GM18858 (cell line): ENCODE data around the gene UQCR10.

Source experiments
- ATAC-seq: cut with Tn5 transposase; IDR thresholded peaks from one replicate; pipeline ENCODE4 v1.9.1; 2021; ENCODE audit not compliant: unreplicated experiment

Gene UQCR10

DNA sequence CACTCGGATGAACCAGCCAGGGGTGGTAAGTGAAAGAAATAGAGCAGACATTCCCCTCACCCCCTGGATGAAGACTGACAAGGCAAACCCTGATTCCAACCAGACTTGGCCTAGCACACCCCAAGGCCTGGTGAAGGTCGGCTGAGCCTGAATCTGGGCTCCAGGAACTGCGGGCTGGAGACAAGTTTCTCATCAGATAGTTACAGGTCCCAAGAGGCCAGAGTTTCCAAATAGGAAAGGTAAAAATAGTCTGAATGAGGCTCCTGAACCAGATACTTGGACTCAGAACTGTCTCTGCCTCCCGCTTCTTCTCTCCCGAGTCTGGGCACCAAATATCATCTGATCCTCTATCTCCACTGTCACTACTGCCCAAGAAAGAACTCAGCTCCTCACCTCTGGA lies 8.2 kb upstream of the UQCR10 start:
- no peak for ATAC-seq

GRCh38 chr22:29762263-29762662 lies 4.9 kb upstream of the UQCR10 start:
- no peak for ATAC-seq

DNA sequence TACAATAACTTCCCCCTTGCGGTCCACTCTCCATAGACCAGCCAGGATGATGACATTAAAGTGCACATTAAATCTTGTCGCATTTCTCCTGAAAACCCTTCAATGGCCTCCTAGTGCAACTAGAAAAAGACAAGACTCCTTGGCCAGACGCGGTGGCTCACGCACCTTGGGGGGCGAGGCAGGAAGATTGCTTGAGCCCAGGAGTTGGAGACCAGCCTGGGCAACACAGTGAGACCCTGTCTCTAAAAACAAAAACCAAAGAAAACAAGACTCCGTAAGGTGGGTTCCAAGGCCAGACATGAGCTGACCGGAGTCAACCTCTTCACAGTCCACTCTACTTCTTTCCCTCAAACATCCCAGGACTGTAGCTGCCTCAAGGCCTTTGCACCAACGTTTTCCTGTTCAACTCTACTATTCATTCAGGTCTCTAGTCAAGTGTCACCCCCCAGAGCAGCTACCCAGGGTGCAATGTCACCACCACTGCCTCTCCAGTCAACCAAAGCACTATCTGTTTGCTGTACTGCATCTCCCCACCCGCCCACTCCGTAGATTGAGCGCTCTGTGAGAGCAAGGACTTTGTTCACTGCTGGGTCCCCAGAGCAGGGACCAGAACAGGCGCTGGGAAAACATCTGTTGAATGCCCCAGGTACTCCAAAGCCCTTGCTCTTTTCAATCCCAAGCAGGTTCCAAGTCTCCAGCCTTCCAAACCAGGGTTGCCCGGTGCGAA lies 1.1 kb upstream of the UQCR10 start:
- peak; percentile 7 for ATAC-seq

GRCh38 chr22:29766632-29767170 lies 468 bp upstream of the UQCR10 start, which contains the start of gene ZMAT5:
Gene ZMAT5 (minus strand): TSS chr22:29767007. CDS start chr22:29748544, 18,463 bp downstream.
- ATAC-seq, result peak; percentile 67

- ATAC-seq, result no peak
These were observed 1.0 kb downstream of the UQCR10 start for GRCh38 chr22:29768052-29768693.

- ATAC-seq, result no peak
These were observed 2.7 kb downstream of the UQCR10 start for GRCh38 chr22:29769723-29770321.

GRCh38 chr22:29772170-29772641 lies 5.0 kb downstream of the UQCR10 start:
- no peak for ATAC-seq

DNA sequence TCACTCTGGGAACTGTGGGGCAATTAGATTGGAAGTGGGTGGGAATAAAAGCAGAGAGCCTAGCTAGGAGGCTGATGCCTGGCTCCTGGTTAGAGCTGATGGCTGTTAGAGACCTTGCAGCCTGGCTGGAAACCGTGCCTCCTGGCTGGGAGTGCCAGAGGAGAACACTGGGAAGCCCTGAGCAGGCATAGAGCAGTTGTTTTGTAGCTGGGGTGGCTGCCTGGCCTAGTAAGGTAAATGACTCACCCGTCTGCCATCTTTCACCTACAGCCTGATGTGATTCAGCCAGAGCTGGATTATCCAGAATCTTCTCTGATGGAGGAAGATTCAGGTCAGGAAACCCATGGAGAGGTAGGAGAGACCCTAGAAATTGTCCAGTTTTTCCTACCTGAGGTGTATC lies 6.1 kb downstream of the UQCR10 start:
- no peak for ATAC-seq

GRCh38 chr22:29780220-29780619 lies 13.1 kb downstream of the UQCR10 start:
- no peak for ATAC-seq

DNA sequence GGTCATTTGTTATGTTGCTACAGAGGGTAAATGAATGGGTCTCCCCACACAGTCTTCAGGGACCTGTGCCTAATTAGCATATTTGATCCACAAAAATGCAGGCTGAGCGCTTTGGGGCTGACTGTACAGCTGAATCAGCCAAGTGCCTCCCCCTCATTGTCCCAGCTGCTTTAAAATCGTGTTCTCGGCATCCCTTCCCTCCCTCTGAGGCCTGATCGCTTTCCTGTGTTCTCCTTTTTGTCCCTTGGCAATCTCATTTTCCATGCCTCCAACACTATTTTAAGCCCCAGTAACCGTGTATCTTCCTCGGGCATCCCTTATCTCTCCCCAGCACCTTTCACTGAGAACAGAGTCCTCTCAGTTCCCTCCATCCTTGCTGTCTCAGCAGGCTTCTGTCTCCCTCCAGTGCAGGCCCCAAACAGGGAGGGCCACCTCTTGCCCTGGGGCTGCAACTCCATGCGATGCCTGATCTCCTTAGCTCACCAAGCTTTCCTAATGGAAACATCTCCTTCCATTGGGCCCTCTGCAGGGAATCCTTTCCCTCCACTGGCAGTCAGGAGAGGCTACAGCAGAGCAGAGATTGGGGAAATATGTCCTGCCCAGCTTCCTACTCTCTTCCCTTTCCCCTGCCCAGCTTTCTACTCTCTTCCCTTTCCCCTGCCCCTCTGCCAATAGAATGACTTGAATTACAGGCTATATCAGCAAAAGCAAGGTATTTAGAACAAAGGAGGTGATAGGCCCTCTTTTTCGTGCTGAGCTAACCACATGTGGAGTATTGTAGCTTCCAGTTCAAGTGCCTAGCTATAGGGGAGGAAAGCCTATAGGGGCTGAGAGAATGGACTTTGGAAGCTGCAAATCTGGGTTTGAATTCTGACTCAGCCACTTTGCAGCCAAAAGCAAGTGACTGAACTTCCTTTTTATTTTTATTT lies 13.8 kb downstream of the UQCR10 start:
- ATAC-seq, result no peak

GRCh38 chr22:29782061-29782845 lies 15.1 kb downstream of the UQCR10 start:
- no peak for ATAC-seq

GRCh38 chr22:29784451-29785361 lies 17.5 kb downstream of the UQCR10 start:
- ATAC-seq, result no peak

DNA sequence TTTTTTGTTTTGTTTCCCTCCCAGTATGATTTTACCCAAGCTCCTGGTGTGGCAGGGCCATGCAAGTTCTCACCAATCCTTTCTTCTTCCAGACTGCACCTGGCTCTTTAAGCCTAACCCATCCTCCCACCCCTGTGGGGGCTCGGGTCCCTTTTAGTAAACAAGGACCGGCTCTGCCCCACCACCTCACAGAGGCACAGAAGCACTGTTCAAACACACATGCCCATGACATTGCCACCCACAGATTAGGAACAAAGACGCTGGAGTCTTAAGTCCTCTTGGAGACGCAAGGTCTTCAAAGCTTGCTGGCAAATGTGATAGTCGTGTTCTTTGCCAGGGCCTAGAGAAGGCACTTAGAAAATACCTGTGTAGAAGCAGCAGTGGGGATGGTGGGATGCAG lies 18.9 kb downstream of the UQCR10 start:
- ATAC-seq, result no peak

GRCh38 chr22:29787371-29787980 lies 20.3 kb downstream of the UQCR10 start:
- no peak for ATAC-seq

GRCh38 chr22:29788339-29789279 lies 21.4 kb downstream of the UQCR10 start:
- no peak for ATAC-seq

DNA sequence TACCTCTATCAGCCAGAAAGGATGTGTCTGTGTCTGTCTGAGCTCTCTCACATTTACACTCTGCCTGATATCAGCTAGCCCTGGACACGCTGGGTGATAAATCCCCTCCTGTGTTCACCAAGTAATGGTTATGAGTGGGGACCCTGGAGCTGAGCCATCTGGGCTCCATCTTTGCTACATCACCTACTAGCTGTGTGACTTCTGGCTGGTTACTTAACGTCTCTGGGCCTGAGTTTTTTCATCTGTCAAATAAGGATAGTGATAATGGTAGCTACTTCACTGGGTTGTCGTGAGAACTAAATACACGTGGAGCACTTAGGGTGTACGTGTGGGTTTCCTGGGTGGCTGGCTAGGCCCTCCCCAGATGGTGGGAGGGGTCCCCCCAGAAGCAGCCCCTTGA lies 22.9 kb downstream of the UQCR10 start:
- no peak for ATAC-seq

- ATAC-seq, result no peak
These were observed 26.2 kb downstream of the UQCR10 start for GRCh38 chr22:29793396-29793795.
